Stomach smooth muscle (tissue), 2 donors: ENCODE data around the gene PPIL6.

Experiments
- H3K27ac ChIP-seq: one replicate; pipeline ENCODE4 v1.7.0; 2013; ENCODE audit warnings: mild to moderate bottlenecking, low read length, inconsistent platforms
- H3K27me3 ChIP-seq, 2 donors: one replicate each; pipeline ENCODE4 v1.7.0; 2013; ENCODE audit warnings: low read length in 2 of 2; ENCODE audit not compliant: insufficient read depth in 2 of 2, control insufficient read depth in 1 of 2
- H3K36me3 ChIP-seq, 2 donors: one replicate each; pipeline ENCODE4 v1.7.0; 2013; ENCODE audit warnings: low read length in 2 of 2; ENCODE audit not compliant: control insufficient read depth in 2 of 2, insufficient read depth in 2 of 2
- H3K4me1 ChIP-seq: one replicate; pipeline ENCODE4 v1.7.0; 2013; ENCODE audit warnings: low read length; ENCODE audit not compliant: control insufficient read depth, insufficient read depth
- H3K4me3 ChIP-seq, 2 donors: one replicate each; pipeline ENCODE4 v1.7.0; 2013; ENCODE audit warnings: low read length in 2 of 2
- H3K9ac ChIP-seq, 2 donors: one replicate each; pipeline ENCODE4 v1.7.0; 2013; ENCODE audit warnings: low read length in 2 of 2, mild to moderate bottlenecking in 1 of 2
- H3K9me3 ChIP-seq, 2 donors: one replicate each; pipeline ENCODE4 v1.7.0; 2013; ENCODE audit warnings: low read length in 2 of 2; ENCODE audit not compliant: control insufficient read depth in 2 of 2
- donor health status: healthy.
- donor health status: Pancreatic carcinoma.

PPIL6 gene

DNA sequence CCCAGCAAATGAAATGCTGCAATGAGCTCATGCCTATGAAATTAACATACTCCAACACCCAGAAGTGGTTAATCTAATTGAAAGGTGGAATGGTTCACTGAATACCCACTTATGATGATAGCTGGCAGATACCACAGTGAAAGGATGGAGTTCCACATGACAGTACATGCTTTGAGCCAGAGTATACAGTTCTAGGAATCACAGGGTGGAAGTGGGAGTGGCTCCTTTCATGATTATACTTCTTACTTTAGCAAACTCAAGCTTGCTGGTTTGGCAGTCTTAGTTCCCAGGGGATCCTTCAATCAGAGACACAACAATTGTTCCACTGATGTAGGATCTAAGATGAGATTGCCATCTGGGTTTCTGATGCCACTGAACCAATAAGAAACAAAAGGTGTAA is 79.6 kb downstream of the PPIL6 start:
- Histone ChIP-seq H3K9me3 (peaks cover 0 to 6% of the 10 kb centered on the region in 2 donors), H3K27me3 (no peaks in the 10 kb centered on the region), H3K9ac (no peak overlapping the region), H3K4me3 (no peak overlapping the region), H3K4me1 (no peaks in the 10 kb centered on the region), H3K27ac (no peak overlapping the region), H3K36me3 (peaks cover 25 to 36% of the 10 kb centered on the region in 2 donors)

DNA sequence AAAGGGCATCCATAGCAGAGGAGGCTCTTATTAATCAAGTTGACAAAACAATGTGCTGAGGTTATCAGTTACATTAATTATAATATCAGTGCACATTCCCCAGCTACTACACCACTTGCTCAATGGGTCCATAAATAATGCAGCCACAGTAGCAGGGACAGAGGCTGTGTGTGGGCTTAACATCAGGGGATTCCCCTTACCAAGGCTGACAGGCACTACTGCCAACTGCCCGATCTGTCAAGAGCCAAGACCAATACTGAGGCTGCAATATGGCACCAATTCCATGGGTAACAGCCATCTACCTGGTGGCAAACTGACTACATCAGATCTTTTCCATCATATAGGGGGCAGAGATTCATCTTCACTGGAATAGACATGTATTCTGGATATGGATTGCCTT is 80.1 kb downstream of the PPIL6 start:
- Histone ChIP-seq H3K4me1 (no peaks in the 10 kb centered on the region), H3K27me3 (no peaks in the 10 kb centered on the region), H3K27ac (no peak overlapping the region), H3K9ac (no peak overlapping the region), H3K4me3 (no peak overlapping the region), H3K9me3 (peaks cover 0 to 6% of the 10 kb centered on the region in 2 donors), H3K36me3 (peaks cover 26 to 40% of the 10 kb centered on the region in 2 donors)

DNA sequence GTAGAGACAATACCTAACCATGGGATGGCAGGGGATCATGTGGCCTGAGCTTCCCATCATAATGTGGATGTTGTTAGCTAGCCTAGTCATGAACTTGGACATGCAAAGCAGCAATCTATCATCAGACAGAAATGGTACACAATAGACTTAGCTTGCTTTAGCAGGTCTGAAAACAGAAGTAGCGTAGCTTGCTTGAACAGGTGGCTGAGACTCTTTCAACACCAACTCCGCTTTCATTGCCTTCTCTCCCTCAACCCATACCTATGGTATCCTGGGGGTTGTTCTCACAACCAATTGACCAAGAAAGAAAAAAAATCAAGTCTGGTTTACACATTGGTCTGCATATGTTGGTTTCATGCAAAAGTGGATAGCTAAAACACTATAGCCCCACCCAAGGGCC is 81.2 kb downstream of the PPIL6 start:
- Histone ChIP-seq H3K27ac (no peak overlapping the region), H3K9me3 (peaks cover 0 to 6% of the 10 kb centered on the region in 2 donors), H3K36me3 (peaks cover 31 to 36% of the 10 kb centered on the region in 2 donors), H3K9ac (no peak overlapping the region), H3K4me3 (no peak overlapping the region), H3K4me1 (no peaks in the 10 kb centered on the region), H3K27me3 (no peaks in the 10 kb centered on the region)

DNA sequence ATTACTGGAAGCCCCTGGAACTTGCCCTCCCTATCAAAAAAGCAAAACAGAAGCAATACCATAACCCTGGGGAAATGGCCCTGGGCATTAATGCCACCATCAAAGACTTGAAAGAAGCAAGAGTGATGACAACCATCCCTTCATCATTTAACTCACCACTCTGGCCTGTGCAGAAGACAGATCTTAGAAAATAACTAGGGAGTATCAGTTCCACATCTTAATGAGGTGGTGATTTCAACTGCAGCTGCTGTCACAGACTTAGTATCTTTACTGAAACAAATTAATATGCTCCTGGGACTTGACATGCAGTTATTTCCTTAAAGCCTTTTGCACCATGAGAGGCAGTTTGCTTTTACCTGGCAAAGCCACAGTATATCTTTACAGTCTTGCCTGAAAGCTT is 82.2 kb downstream of the PPIL6 start:
- no peak overlapping the region for H3K4me3 ChIP-seq

DNA sequence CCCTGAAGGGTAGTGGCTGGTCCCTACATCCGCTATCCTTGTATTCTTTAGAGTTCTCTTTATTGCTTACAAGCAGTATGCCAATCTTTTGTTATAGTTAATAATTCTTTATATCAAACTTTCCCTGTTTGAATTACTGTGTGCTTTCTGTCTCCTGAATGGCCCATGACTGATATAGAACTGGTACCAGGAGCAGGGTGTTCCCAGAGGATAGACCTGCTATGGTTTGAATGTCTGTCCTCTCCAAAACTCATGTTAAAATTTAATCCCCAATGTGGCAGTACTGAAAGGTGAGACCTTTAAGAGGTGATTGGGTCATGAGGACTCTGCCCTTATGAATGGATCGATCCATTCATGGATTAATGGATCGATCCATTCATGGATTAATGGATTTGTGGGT is 84.2 kb downstream of the PPIL6 start:
- no peaks in the 10 kb centered on the region for H3K27me3 ChIP-seq
- H3K36me3 ChIP-seq: peaks cover 30 to 33% of the 10 kb centered on the region in 2 donors
- H3K4me3 ChIP-seq: no peak overlapping the region
- no peaks in the 10 kb centered on the region for H3K4me1 ChIP-seq
- peaks cover 0 to 6% of the 10 kb centered on the region in 2 donors for H3K9me3 ChIP-seq
- no peak overlapping the region for H3K27ac ChIP-seq
- no peak overlapping the region for H3K9ac ChIP-seq

More for the DNA sequence above, 82.2 kb downstream of the PPIL6 start:
- Histone ChIP-seq H3K27me3 (no peaks in the 10 kb centered on the region), H3K9me3 (peaks cover 0 to 6% of the 10 kb centered on the region in 2 donors), H3K9ac (no peak overlapping the region), H3K36me3 (peaks cover 36 to 41% of the 10 kb centered on the region in 2 donors), H3K27ac (no peak overlapping the region), H3K4me1 (no peaks in the 10 kb centered on the region)

DNA sequence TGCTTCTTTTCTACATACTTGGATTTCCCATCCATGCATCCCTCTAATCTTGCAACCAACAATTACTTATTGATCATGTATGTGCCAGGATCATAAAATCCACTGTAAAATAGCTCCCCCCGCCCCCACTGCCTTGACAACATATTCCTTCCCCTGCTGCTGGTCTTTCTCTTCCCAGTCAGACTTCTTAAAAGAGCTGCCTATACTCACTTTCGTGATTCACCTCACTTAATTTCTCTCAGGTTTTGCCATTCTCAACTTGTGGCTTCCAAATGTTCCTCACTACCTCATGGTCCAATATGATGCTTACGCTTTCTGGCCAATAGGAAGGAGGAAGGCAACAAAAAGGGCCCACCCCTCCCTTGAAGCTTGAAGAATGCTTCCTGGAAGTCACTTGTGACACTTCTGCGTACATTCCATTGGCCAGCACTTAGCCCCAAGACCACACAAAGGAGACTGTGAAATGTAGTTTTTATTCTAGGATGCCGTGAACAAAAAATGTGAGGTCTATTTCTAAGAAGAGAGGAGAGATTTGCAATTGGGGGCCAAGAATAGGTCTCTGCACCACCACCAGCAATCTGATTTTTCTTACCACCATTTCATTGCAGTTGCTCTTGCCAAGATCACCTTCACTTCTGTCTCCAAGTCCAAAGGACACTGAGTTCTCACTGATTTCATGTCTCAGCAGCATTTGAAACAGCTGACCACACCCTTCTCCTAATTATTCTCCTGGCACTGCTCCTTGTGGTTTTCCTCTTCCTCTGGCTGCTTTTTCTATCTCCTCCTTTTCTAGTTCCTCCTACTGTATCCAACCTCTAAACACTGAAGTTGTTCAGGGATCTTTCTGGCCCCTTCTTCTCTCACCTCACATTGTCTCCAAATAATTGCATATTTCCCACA is 88.9 kb downstream of the PPIL6 start:
- no peaks in the 10 kb centered on the region for H3K27me3 ChIP-seq
- no peak overlapping the region for H3K9ac ChIP-seq
- H3K36me3 ChIP-seq: peaks cover 13 to 15% of the 10 kb centered on the region in 2 donors
- H3K4me1 ChIP-seq: peaks cover 10% of the 10 kb centered on the region
- H3K27ac ChIP-seq: no peak overlapping the region
- no peak overlapping the region for H3K4me3 ChIP-seq
- peaks cover 0 to 6% of the 10 kb centered on the region in 2 donors for H3K9me3 ChIP-seq

DNA sequence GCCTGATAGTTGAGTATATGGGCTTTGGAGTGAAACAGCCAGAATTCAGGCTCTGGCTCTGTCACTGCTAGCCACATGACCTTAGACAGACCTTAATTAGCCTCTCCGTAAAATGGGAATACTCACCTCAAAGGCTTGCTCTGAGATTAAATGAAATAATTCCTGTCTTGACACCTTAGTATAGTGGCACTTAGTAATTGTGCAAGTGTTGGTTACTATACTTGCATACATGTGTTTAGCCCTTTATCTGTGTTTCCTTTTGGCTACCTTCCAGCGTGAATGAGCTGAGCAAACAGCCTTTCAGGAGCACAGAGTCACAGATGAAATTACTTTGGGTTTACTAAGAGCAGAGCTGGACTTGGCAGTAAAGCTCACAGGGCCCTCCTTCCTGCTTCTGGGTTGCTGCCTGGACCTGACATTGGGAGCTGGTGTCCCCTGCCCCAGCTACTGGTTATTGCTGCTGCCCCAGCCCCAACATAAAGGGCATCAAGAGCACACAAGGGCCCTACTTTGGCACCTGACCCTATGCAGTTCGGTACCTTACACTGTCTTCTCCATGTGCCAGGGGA is 90.9 kb downstream of the PPIL6 start:
- peak overlapping the region in 1 of 2 donors; percentile 29 for H3K9ac ChIP-seq

DNA sequence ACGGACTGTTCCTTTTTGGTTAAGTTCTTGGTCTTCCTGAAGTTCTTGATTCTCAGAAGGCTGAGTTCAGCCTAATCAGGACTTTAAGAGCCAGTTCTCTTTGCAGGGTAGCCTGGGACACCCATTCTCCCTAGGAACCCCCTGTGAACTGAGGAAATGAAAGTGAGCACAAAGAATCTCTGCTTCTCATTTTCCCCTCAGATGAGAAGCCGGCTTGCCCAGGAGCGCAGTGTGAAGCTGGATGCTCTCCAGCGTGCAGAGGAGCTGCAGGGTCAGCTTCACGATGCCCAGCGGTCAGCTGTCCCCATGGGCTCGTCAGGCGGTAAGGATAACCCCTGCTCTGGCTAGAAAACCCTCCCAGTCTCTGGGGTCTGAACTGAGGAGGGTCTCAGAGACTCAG is 92.2 kb downstream of the PPIL6 start:
- Histone ChIP-seq H3K9me3 (no peaks in the 10 kb centered on the region), H3K9ac (no peak overlapping the region), H3K4me3 (no peak overlapping the region), H3K36me3 (no peaks in the 10 kb centered on the region), H3K27ac (no peak overlapping the region), H3K4me1 (peaks cover 10% of the 10 kb centered on the region), H3K27me3 (no peaks in the 10 kb centered on the region)

More for the DNA sequence above, 90.9 kb downstream of the PPIL6 start:
- Histone ChIP-seq H3K27ac (peak overlapping the region; percentile 11), H3K9me3 (no peaks in the 10 kb centered on the region), H3K36me3 (peaks cover 7% of the 10 kb centered on the region in 2 donors), H3K4me3 (no peak overlapping the region), H3K27me3 (no peaks in the 10 kb centered on the region), H3K4me1 (peaks cover 10% of the 10 kb centered on the region)

DNA sequence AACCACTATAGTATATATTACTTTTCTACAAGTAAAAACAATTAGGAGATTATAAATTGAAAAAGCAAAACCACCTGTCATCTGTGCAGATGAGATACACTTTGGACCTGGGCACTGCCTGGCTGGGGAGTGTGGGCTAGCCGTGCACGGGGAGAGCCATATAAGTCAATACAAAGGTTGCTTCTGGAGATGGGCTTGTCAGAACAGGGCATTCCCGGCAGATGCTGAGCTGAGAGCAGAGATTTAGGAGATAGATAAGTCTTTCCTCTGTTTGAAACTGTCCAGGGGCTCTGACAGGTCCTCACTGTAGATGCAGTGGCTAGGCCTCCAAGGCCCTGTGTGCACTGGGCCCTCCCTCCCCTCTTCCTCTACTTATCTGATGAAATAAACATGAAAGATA is 92.6 kb downstream of the PPIL6 start:
- Histone ChIP-seq H3K36me3 (no peaks in the 10 kb centered on the region), H3K27me3 (no peaks in the 10 kb centered on the region), H3K4me3 (no peak overlapping the region), H3K27ac (no peak overlapping the region), H3K9ac (no peak overlapping the region), H3K9me3 (no peaks in the 10 kb centered on the region), H3K4me1 (peaks cover 10% of the 10 kb centered on the region)

DNA sequence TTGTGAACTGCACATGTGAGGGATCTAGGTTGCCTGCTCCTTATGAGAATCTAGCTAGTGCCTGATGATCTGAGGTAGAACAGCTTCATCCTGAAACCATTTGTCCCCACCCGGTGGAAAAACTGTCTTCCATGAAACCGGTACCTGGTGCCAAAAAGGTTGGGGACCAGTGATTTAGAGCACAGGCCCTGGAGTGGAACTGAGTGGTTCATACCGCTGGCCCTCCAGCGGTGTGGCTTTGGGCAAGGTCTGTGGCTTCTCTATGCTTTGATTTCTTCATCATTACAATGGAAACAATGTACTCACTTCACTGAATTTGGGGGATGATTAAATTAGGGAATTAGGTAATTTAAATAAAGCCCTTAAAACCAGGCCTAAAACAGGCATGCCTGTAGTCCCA is 94.4 kb downstream of the PPIL6 start:
- no peak overlapping the region for H3K9ac ChIP-seq
- peaks cover 10% of the 10 kb centered on the region for H3K4me1 ChIP-seq
- H3K27me3 ChIP-seq: no peaks in the 10 kb centered on the region
- H3K9me3 ChIP-seq: no peaks in the 10 kb centered on the region
- no peak overlapping the region for H3K27ac ChIP-seq
- no peaks in the 10 kb centered on the region for H3K36me3 ChIP-seq
- no peak overlapping the region for H3K4me3 ChIP-seq

DNA sequence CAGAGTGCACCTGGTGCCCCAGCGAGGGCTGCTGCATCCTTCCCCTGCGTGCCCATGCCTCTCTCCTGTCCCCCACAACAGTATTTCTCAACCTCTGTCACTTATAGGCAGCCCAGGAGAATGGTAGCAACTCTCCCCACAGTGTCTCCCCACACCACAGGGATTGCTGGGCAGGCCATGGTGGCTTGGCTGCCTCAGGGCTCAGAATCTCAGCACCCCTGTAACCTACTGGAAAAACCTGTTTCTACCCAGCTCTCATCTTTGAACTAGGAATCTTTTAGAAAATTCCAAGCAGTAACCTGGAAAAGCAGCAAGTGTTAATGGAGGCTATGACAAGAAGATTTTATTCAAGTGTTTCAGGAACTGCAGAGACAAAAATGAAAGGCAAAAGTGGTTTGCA is 96.2 kb downstream of the PPIL6 start:
- H3K9me3 ChIP-seq: no peaks in the 10 kb centered on the region
- H3K27me3 ChIP-seq: no peaks in the 10 kb centered on the region
- H3K27ac ChIP-seq: no peak overlapping the region
- no peaks in the 10 kb centered on the region for H3K36me3 ChIP-seq
- H3K4me1 ChIP-seq: peaks cover under 1% of the 10 kb centered on the region
- no peak overlapping the region for H3K4me3 ChIP-seq
- H3K9ac ChIP-seq: no peak overlapping the region
